ENCODE data around the gene AGBL4.

The AGBL4 gene

DNA sequence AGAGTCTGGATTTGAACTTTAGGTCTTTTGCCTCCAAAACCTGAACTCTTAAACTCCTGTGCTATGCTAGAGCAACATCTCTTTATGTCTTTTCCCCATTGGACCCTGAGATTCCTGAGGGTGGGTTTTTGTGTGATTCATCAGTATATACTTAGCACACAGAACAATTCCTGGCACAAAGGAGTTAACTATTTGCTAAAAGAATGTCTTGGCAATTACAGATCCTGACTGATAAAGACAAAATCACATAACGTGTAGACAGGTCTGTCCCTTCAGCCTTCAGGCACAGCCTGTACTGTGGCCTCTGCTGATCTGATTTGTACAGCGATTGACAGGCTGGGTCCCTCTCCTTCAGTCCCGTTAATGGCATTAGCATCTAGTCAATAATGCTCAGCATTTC lies 1084.7 kb downstream of the AGBL4 start:
- no peak for DNase-seq (ENCODE audit: low read depth)
- TF ChIP-seq, protein P1, sequence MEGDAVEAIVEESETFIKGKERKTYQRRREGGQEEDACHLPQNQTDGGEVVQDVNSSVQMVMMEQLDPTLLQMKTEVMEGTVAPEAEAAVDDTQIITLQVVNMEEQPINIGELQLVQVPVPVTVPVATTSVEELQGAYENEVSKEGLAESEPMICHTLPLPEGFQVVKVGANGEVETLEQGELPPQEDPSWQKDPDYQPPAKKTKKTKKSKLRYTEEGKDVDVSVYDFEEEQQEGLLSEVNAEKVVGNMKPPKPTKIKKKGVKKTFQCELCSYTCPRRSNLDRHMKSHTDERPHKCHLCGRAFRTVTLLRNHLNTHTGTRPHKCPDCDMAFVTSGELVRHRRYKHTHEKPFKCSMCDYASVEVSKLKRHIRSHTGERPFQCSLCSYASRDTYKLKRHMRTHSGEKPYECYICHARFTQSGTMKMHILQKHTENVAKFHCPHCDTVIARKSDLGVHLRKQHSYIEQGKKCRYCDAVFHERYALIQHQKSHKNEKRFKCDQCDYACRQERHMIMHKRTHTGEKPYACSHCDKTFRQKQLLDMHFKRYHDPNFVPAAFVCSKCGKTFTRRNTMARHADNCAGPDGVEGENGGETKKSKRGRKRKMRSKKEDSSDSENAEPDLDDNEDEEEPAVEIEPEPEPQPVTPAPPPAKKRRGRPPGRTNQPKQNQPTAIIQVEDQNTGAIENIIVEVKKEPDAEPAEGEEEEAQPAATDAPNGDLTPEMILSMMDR (conservative IDR thresholded peaks at IDR 0.05; ENCODE audit: low read depth, low read length): no peak
- H3K4me3 ChIP-seq (ENCODE audit: low read depth, low read length): no peak overlapping the region

DNA sequence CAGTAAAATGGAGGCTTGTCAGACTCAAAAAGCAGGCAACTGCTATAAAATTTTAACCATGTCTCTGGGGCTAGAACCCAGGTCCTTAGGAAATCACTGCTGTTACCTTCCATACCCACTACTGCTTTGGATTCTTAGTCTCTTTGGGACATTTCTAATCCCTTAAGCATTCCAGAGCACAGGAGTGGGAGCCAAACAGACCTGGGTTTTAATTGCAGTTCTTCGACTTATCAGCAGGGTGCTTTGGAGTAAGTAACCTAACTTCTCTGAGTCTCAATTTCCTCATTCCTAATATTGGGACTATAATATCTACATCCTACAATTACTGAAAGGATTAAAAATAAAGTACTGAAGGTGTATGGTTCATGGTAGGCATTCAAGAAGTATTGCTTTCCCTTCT lies 1086.0 kb downstream of the AGBL4 start:
- no peak overlapping the region for H3K4me3 ChIP-seq (ENCODE audit: low read depth, low read length)

DNA sequence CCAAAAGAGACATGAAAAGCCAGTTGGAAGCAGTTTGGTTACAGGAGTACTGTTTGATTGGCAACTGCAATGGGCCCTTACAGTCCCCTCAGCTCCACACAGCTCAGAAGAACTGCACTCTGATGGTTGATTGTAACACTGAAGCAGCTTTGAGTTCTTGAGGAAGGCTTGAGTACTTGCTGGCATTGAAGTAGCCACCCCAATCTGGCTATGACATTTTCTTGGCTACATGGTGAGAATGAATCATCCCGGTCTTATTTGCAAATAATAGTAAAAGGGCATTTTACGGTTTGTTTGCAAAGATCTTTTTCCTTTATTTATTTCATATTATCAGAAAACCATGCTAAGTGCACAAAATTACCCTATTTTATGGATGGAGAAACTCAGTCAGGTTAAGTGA lies 1087.3 kb downstream of the AGBL4 start:
- DNase-seq (ENCODE audit: low read depth): no peak
- TF ChIP-seq, protein P1 (conservative IDR thresholded peaks at IDR 0.05; ENCODE audit: low read depth, low read length): no peak
- H3K4me3 ChIP-seq (ENCODE audit: low read depth, low read length): no peak overlapping the region

More for the DNA sequence above, 1086.0 kb downstream of the AGBL4 start:
- DNase-seq (ENCODE audit: low read depth): no peak
- TF ChIP-seq, protein P1 (conservative IDR thresholded peaks at IDR 0.05; ENCODE audit: low read depth, low read length): no peak

DNA sequence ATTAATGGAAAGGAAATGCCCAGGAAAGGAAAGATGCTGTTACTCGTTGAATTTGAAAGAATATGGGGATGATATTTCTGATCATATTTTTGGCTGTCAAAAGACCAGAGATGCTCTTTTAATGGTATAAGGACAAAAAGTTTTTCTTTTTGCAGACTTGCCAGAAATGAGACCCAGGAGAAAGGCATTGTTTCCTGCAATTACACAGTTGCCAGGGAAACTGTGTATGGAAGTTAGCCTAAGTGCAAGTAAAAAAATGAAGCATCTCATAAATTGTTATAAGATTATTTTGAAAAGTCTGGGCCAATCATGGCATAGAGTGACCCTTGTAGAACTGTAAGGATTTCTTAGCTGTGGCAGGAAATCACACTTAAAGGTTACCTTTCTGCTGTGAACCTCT lies 1091.4 kb downstream of the AGBL4 start:
- no peak overlapping the region for H3K4me3 ChIP-seq (ENCODE audit: low read depth, low read length)
- no peak for DNase-seq (ENCODE audit: low read depth)
- TF ChIP-seq, protein P1 (conservative IDR thresholded peaks at IDR 0.05; ENCODE audit: low read depth, low read length): no peak

DNA sequence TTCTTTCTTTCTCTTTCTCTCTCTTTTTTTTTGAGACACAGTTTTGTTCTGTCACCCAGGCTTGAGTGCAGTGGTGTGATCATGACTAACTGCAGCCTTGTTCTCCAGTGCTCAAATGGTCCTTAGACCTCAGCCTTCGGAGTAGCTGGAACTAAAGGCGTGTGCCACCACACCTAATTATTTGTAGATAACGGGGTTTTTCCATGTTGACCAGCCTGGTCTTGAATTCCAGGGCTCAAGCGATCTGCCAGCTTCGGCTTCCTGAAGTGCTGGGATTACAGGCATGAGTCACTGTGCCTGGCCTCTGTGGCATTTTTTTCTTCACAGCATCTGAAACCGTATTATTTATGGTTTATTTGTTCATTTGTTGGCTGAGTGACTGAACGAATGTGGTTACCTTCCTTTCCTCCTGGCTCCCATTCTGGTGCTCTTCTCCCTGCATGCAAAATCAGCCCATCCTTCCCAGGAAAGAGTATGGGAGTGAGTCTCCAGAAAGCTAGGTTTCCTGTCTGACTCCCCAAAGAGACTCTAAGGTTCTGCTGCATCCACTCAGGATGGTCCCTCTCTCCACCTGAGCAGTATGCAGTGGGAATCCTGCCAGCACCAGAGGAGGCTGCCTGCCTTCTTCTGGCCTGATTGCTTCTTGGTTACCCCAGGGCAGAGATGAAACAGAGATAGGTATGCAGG lies 1092.1 kb downstream of the AGBL4 start:
- DNase-seq (ENCODE audit: low read depth): peak; percentile 6
- H3K4me3 ChIP-seq (ENCODE audit: low read depth, low read length): no peak overlapping the region
- TF ChIP-seq, protein P1 (conservative IDR thresholded peaks at IDR 0.05; ENCODE audit: low read depth, low read length): no peak

DNA sequence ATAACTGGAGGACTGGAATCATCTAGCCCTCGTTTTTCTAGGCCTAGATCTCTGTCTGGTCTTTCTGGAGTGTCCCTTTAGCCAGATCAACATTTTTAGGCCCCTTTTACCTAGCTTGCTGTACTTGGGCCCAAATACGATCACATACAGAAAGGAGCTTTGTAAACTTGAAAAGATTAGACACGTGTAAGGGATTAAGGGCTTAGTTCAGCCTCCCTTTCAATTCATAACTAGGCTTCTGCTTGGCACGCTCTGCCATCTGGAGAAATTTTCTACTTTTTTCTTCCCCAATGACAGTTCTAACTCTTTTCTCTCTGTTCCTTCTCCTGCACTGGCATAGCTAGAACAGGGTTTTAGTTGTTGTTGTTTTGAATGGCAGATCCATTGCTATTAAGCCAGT lies 1093.7 kb downstream of the AGBL4 start:
- H3K4me3 ChIP-seq (ENCODE audit: low read depth, low read length): no peak overlapping the region
- DNase-seq (ENCODE audit: low read depth): no peak
- TF ChIP-seq, protein P1 (conservative IDR thresholded peaks at IDR 0.05; ENCODE audit: low read depth, low read length): no peak

DNA sequence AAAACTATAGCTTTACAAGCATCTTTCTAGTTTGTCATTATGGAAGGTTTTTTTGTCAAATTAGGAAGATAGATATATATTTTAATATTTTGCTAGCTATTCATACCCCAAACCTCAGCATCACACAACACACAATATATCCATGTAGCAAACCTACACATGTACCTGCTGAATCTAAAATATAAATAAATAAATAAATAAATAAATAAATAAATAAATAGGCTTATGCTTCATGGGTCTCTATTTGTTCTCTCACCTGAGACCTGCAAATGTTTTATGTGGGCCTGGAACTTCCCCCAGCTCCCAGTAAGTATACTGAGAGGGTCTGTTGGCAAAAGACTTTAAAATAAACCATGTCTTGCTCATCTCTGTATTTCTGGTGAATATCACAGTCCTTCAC lies 1099.7 kb downstream of the AGBL4 start:
- TF ChIP-seq, protein P1 (conservative IDR thresholded peaks at IDR 0.05; ENCODE audit: low read depth, low read length): no peak
- no peak overlapping the region for H3K4me3 ChIP-seq (ENCODE audit: low read depth, low read length)
- no peak for DNase-seq (ENCODE audit: low read depth)

Measured in choroid plexus epithelial cell (primary cell).